T-helper 2 cell treated with Interferon-gamma antibody and Interleukin-4, amounts not matched to agents 5 μg/mL and 100 μg/mL, for 36 hours (primary cell): ENCODE results near the gene MYCN.

Experiments used
- DNase-seq: peaks from one replicate; pipeline ENCODE4 v3.0.0; 2021; ENCODE audit warnings: low spot score
- H3K27ac Mint-ChIP-seq: one replicate; pipeline ENCODE4 v1.8.0; 2021; ENCODE audit warnings: mild to moderate bottlenecking, mixed read lengths
- H3K27me3 Mint-ChIP-seq: one replicate; pipeline ENCODE4 v1.8.0; 2021; ENCODE audit warnings: low read depth, mixed read lengths
- H3K36me3 Mint-ChIP-seq: one replicate; pipeline ENCODE4 v1.8.0; 2021; ENCODE audit warnings: low read depth, mixed read lengths
- H3K4me1 Mint-ChIP-seq: one replicate; pipeline ENCODE4 v1.8.0; 2021; ENCODE audit warnings: low read depth, mixed read lengths
- H3K4me3 Mint-ChIP-seq: one replicate; pipeline ENCODE4 v1.8.0; 2022; ENCODE audit warnings: mild to moderate bottlenecking, moderate library complexity, mixed read lengths
- H3K9me3 Mint-ChIP-seq: one replicate; pipeline ENCODE4 v1.8.0; 2021; ENCODE audit warnings: mixed read lengths

MYCN gene

GRCh38 chr2:15986644-15987043 is 46.3 kb downstream of the MYCN start:
- Mint-ChIP-seq H3K27ac (no peak overlapping the region), H3K27me3 (no peaks in the 10 kb centered on the region), H3K9me3 (no peaks in the 10 kb centered on the region), H3K36me3 (no peaks in the 10 kb centered on the region), H3K4me1 (no peaks in the 10 kb centered on the region), H3K4me3 (no peak overlapping the region)
- DNase-seq: no peak

- H3K9me3 Mint-ChIP-seq: no peaks in the 10 kb centered on the region
- H3K4me3 Mint-ChIP-seq: no peak overlapping the region
- no peaks in the 10 kb centered on the region for H3K4me1 Mint-ChIP-seq
- no peaks in the 10 kb centered on the region for H3K36me3 Mint-ChIP-seq
- no peak for DNase-seq
- H3K27ac Mint-ChIP-seq: no peak overlapping the region
- no peaks in the 10 kb centered on the region for H3K27me3 Mint-ChIP-seq
Measured at GRCh38 chr2:15988733-15989132, 48.4 kb downstream of the MYCN start.

- Mint-ChIP-seq H3K27me3 (no peaks in the 10 kb centered on the region), H3K4me3 (no peak overlapping the region), H3K4me1 (no peaks in the 10 kb centered on the region), H3K36me3 (no peaks in the 10 kb centered on the region), H3K9me3 (no peaks in the 10 kb centered on the region), H3K27ac (no peak overlapping the region)
- no peak for DNase-seq
Measured at GRCh38 chr2:15989559-15989958, 49.2 kb downstream of the MYCN start.

GRCh38 chr2:15990151-15991101 is 50.1 kb downstream of the MYCN start:
- no peak for DNase-seq
- Mint-ChIP-seq H3K27ac (no peak overlapping the region), H3K27me3 (peaks cover 2% of the 10 kb centered on the region), H3K36me3 (no peaks in the 10 kb centered on the region), H3K9me3 (no peaks in the 10 kb centered on the region), H3K4me1 (no peaks in the 10 kb centered on the region), H3K4me3 (no peak overlapping the region)

GRCh38 chr2:15991231-15991630 is 50.9 kb downstream of the MYCN start:
- Mint-ChIP-seq H3K36me3 (no peaks in the 10 kb centered on the region), H3K27me3 (peaks cover 2% of the 10 kb centered on the region), H3K4me1 (no peaks in the 10 kb centered on the region), H3K4me3 (no peak overlapping the region), H3K9me3 (no peaks in the 10 kb centered on the region), H3K27ac (no peak overlapping the region)
- no peak for DNase-seq

- Mint-ChIP-seq H3K36me3 (no peaks in the 10 kb centered on the region), H3K4me1 (no peaks in the 10 kb centered on the region), H3K4me3 (no peak overlapping the region), H3K9me3 (no peaks in the 10 kb centered on the region), H3K27me3 (peaks cover 2% of the 10 kb centered on the region), H3K27ac (no peak overlapping the region)
- DNase-seq: no peak
Measured at GRCh38 chr2:15992457-15993231, 52.3 kb downstream of the MYCN start.

GRCh38 chr2:15993232-15993610 is 52.9 kb downstream of the MYCN start:
- Mint-ChIP-seq H3K4me3 (no peak overlapping the region), H3K4me1 (no peaks in the 10 kb centered on the region), H3K27ac (no peak overlapping the region), H3K27me3 (peaks cover 2% of the 10 kb centered on the region), H3K36me3 (no peaks in the 10 kb centered on the region), H3K9me3 (no peaks in the 10 kb centered on the region)
- DNase-seq: no peak

- no peak for DNase-seq
- no peak overlapping the region for H3K4me3 Mint-ChIP-seq
- no peak overlapping the region for H3K27ac Mint-ChIP-seq
- H3K9me3 Mint-ChIP-seq: no peaks in the 10 kb centered on the region
- no peaks in the 10 kb centered on the region for H3K36me3 Mint-ChIP-seq
- peaks cover 2% of the 10 kb centered on the region for H3K27me3 Mint-ChIP-seq
- H3K4me1 Mint-ChIP-seq: no peaks in the 10 kb centered on the region
Measured at GRCh38 chr2:15993666-15994065, 53.3 kb downstream of the MYCN start.

- H3K9me3 Mint-ChIP-seq: no peaks in the 10 kb centered on the region
- H3K27me3 Mint-ChIP-seq: peaks cover 2% of the 10 kb centered on the region
- no peak for DNase-seq
Measured at GRCh38 chr2:15995603-15996002, 55.3 kb downstream of the MYCN start.

More at GRCh38 chr2:15995603-15996002, 55.3 kb downstream of the MYCN start:
- H3K4me1 Mint-ChIP-seq: no peaks in the 10 kb centered on the region
- H3K36me3 Mint-ChIP-seq: no peaks in the 10 kb centered on the region
- H3K4me3 Mint-ChIP-seq: no peak overlapping the region
- H3K27ac Mint-ChIP-seq: no peak overlapping the region
